ENCODE data around the gene LCTL. TPM values are rescaled to one million over a fixed set of nuclear protein-coding genes. Genes with fewer than 3 reads are reported as not detected.

Gene LCTL
- total and polyA plus RNA-seq, 2 of the 8 experiments (the other 6 are each of a cell fraction or from before 2014, with no cell fraction given) = 5.5 to 6.2 TPM

DNA sequence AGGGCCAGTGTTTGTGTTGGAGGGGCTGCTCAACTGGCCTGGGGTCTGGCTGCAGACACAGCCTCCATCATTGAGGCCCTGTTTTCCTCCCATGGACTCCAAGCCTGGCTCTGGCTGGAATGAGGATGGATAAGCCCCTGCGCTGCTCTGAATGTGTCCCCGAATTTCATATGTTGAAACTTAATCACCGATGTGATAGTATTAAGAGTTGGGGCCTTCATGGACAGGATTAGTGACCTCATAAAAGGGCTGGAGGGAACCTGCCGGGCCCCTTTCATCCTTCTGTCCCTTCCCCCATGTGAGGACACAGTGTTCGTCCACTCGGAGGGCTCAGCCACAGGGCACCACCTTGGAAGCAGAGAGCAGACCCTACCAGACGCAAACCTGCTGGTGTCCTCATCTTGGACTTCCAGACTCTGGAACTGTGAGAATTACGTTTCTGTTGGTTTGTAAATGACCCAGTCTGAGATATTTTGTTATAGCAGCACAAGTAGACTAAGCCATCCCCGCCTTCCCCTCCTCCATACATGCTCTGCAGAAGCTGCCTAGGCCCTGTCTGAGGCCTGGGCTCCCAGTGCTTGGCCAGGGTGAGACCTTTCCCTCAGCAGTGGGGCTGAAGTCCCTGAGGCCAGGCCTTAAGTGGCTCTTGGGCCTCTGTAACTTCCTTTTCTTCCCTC is 3.8 kb upstream of the LCTL start (continued):
- TF ChIP-seq E2F6 (IDR thresholded peaks at IDR 0.05) (no peak), NRF1 (IDR thresholded peaks at IDR 0.05; ENCODE audit: low read depth, low read length) (no peak), ATF2 (IDR thresholded peaks at IDR 0.05; ENCODE audit: low read length) (no peak), SP4 (IDR thresholded peaks at IDR 0.05; ENCODE audit: low read length) (no peak), POLR2A (IDR thresholded peaks at IDR 0.05; ENCODE audit: control extremely low read depth in 1 of 2, low read depth in 2 of 2, low read length in 2 of 2) (no peak), HDAC6 (IDR thresholded peaks at IDR 0.05; ENCODE audit: low read depth, low read length) (no peak), TEAD4 (IDR thresholded peaks at IDR 0.05; ENCODE audit: low read depth, low read length) (no peak), RFX5 (IDR thresholded peaks at IDR 0.05; ENCODE audit: borderline replicate concordance, low read depth, low read length) (no peak)

All from H1 (cell line).